Karpas-422 (cell line): ENCODE results near the gene CENPL. TPM values are rescaled to one million over a fixed set of nuclear protein-coding genes. Genes with fewer than 3 reads are reported as not detected.
"Not testable (repeated sequence)": the region's sequence is repeated elsewhere in the genome, so short reads cannot be mapped to it uniquely, and the experiment has no call there.

Experiments
- DNase-seq: peaks from one replicate; pipeline ENCODE4 v3.0.0-alpha.2; 2015
- H2AFZ ChIP-seq: fragments of 200-600 bp; sonication (generic); 2 replicates; pipeline ENCODE4 v1.6.1; 2014; ENCODE audit warnings: antibody characterized with exemption, low read length, mixed read lengths
- H3K27ac ChIP-seq: fragments of 200-600 bp; sonication (generic); 2 replicates; pipeline ENCODE4 v1.5.1; 2014; ENCODE audit warnings: mild to moderate bottlenecking, low read length, moderate library complexity
- H3K27me3 ChIP-seq: fragments of 200-600 bp; sonication (generic); 2 replicates; pipeline ENCODE4 v1.6.1; 2014; ENCODE audit warnings: low read length, mixed read lengths
- H3K36me3 ChIP-seq: fragments of 200-600 bp; sonication (generic); 2 replicates; pipeline ENCODE4 v1.6.1; 2014; ENCODE audit warnings: low read length, mixed read lengths; ENCODE audit not compliant: insufficient read depth
- H3K4me1 ChIP-seq: fragments of 200-600 bp; sonication (generic); 2 replicates; pipeline ENCODE4 v1.6.1; 2014; ENCODE audit warnings: mild to moderate bottlenecking, low read length, mixed read lengths
- H3K4me2 ChIP-seq: fragments of 200-600 bp; sonication (generic); 2 replicates; pipeline ENCODE4 v1.6.1; 2014; ENCODE audit warnings: low read length, low read depth, mild to moderate bottlenecking; ENCODE audit not compliant: poor library complexity, severe bottlenecking
- H3K4me3 ChIP-seq: fragments of 200-600 bp; sonication (generic); 2 replicates; pipeline ENCODE4 v1.5.1; 2014; ENCODE audit warnings: mild to moderate bottlenecking, antibody characterized with exemption, low read length, mixed read lengths
- H3K79me2 ChIP-seq: fragments of 200-600 bp; sonication (generic); 2 replicates; pipeline ENCODE4 v1.6.1; 2014; ENCODE audit warnings: mild to moderate bottlenecking, low read length, mixed read lengths
- H3K9ac ChIP-seq: fragments of 200-600 bp; sonication (generic); 2 replicates; pipeline ENCODE4 v1.6.0; 2014; ENCODE audit warnings: low read length
- H3K9me2 ChIP-seq: fragments of 200-600 bp; sonication (generic), shearing (Covaris generic); replicated peaks from 2 replicates; pipeline ENCODE4 v1.6.0; 2014; ENCODE audit warnings: mild to moderate bottlenecking, low read length, moderate library complexity; ENCODE audit not compliant: insufficient read depth
- H3K9me3 ChIP-seq: fragments of 300-700, 200-600 bp; sonication (generic); 2 replicates; pipeline ENCODE4 v1.6.1; 2014; ENCODE audit warnings: low read length, mixed read lengths
- H4K20me1 ChIP-seq: fragments of 200-600 bp; sonication (generic); 2 replicates; pipeline ENCODE4 v1.6.1; 2014; ENCODE audit warnings: mild to moderate bottlenecking, antibody characterized with exemption, low read length, low read depth; ENCODE audit not compliant: insufficient read depth
- total RNA-seq: library from RNA; depleted of rRNA; stranded (reverse); fragments of >200 nt; shearing (Covaris generic); gene quantifications from 2 replicates; pipeline ENCODE4 v1.2.3, GENCODE V29; 2014; ENCODE audit warnings: low replicate concordance

The CENPL gene
- total RNA-seq, 1 experiment from 2014 or later = 29.3 TPM

DNA sequence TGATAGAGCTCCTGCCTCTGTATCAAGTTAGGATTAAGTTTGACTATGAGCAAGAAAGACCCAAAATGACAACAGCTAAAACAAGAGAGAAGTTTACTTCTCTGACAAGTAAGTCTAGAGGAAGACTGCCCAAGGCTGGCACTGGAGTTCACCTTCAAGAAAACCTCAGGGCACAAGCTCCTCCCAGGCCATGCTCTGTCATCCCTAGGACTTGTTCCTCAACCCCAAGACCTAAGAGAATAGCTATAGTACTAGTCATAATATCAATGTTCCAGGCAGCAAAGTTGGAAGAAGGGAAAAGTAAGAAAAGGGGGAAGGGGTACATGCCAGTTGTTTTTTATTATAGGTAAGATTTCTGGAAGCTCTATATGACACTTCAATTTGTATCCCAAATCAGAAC, 26.6 kb downstream of the CENPL start:
- no peaks in the 10 kb centered on the region for H3K27me3 ChIP-seq
- peaks cover 32% of the 10 kb centered on the region for H3K36me3 ChIP-seq
- no peak overlapping the region for H2AFZ ChIP-seq
- no peak overlapping the region for H3K9ac ChIP-seq
- H3K4me1 ChIP-seq = no peaks in the 10 kb centered on the region
- no peaks in the 10 kb centered on the region for H3K9me2 ChIP-seq
- no peak overlapping the region for H3K4me3 ChIP-seq
- H4K20me1 ChIP-seq = no peaks in the 10 kb centered on the region
- no peak for DNase-seq
- no peaks in the 10 kb centered on the region for H3K9me3 ChIP-seq
- H3K4me2 ChIP-seq = no peak overlapping the region
- peaks cover 10% of the 10 kb centered on the region for H3K79me2 ChIP-seq
- no peak overlapping the region for H3K27ac ChIP-seq

GRCh38 chr1:173789841-173790240, 34.8 kb downstream of the CENPL start:
- no peak overlapping the region for H2AFZ ChIP-seq
- H3K4me1 ChIP-seq = no peaks in the 10 kb centered on the region
- H3K9ac ChIP-seq = no peak overlapping the region
- no peaks in the 10 kb centered on the region for H4K20me1 ChIP-seq
- H3K27me3 ChIP-seq = no peaks in the 10 kb centered on the region
- H3K79me2 ChIP-seq = no peaks in the 10 kb centered on the region
- no peaks in the 10 kb centered on the region for H3K9me3 ChIP-seq
- peaks cover 17% of the 10 kb centered on the region; the same call in 1 of the 2 replicates for H3K36me3 ChIP-seq
- H3K27ac ChIP-seq = no peak overlapping the region
- no peaks in the 10 kb centered on the region for H3K9me2 ChIP-seq
- no peak for DNase-seq
- no peak overlapping the region for H3K4me3 ChIP-seq
- no peak overlapping the region for H3K4me2 ChIP-seq

DNA sequence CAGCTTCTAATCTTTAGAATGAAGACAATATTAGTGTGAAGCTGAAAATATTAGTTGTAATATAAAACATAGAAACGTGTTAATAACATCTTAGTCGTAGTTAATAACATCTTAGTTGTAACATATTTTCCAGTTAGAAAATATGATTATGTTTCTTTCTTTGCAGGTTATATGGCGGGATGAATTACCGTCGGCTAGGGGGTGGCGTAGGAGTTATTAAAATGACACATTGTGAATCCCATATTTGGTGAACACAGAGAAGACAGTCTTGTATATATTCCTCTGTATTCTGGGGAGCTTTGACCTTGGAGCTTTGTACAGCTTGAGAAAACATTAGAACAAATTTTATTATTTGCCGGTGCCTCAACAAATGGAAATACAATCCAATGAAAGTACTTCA, 39.7 kb downstream of the CENPL start:
- H4K20me1 ChIP-seq = no peaks in the 10 kb centered on the region
- no peaks in the 10 kb centered on the region for H3K9me3 ChIP-seq
- no peak for DNase-seq
- H3K4me2 ChIP-seq = no peak overlapping the region
- H3K9ac ChIP-seq = no peak overlapping the region
- 0 out of 2 replicates have a peak, but pooled peaks cover 8% of the 10 kb centered on the region for H3K79me2 ChIP-seq
- no peaks in the 10 kb centered on the region for H3K9me2 ChIP-seq
- H2AFZ ChIP-seq = no peak overlapping the region
- no peak overlapping the region for H3K27ac ChIP-seq
- H3K4me3 ChIP-seq = no peak overlapping the region
- peaks cover 13% of the 10 kb centered on the region for H3K4me1 ChIP-seq
- H3K27me3 ChIP-seq = no peaks in the 10 kb centered on the region
- peaks cover 44% of the 10 kb centered on the region for H3K36me3 ChIP-seq

DNA sequence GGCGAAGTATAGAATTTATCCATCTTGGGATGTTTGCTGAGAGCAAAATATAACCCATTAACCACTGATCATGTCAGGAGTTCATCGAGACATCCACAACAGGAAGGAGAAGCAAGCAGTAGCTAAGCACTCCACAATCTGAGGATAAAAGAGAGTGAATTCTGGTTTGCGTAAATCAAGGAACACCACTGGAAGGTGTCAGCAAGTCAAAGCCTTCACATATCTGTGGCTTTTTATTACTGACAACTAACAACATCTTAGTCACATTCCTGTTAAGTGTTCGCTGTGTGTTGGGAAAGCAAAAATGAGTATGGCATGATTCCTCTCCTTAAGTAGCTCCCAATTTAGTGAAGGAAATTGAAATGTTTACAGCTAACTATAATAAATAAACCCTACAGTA, 44.7 kb downstream of the CENPL start:
- Histone ChIP-seq H3K9me3 (no peaks in the 10 kb centered on the region), H3K9me2 (no peaks in the 10 kb centered on the region), H3K79me2 (peaks cover 20% of the 10 kb centered on the region), H3K36me3 (peaks cover 45% of the 10 kb centered on the region), H3K27ac (no peak overlapping the region), H3K4me1 (peaks cover 13% of the 10 kb centered on the region), H4K20me1 (no peaks in the 10 kb centered on the region), H3K9ac (no peak overlapping the region), H3K27me3 (no peaks in the 10 kb centered on the region), H3K4me2 (no peak overlapping the region), H3K4me3 (no peak overlapping the region), H2AFZ (no peak overlapping the region)
- DNase-seq = no peak

GRCh38 chr1:173775578-173776226, 49.0 kb downstream of the CENPL start:
- H3K9ac ChIP-seq = no peak overlapping the region
- no peaks in the 10 kb centered on the region for H3K9me3 ChIP-seq

DNA sequence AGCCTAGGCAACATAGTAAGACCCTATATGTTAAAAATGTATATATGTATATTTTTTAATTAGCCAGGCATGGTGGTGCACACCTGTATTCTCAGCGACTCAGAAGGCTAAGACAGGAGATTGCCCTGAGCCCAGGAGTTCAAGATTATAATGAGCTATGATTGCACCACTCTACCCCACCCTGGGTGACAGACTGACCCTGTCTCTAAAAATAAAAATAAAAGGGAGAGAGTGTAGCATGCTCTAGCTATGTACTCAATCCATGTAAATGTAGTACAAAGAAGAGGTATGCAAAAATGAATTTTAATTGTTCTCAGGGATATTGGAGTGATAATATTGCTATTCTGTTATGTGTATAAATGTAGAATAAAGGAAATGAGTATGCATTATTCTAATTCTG, 53.1 kb downstream of the CENPL start:
- no peaks in the 10 kb centered on the region for H3K4me1 ChIP-seq

More at GRCh38 chr1:173775578-173776226, 49.0 kb downstream of the CENPL start:
- Histone ChIP-seq H3K79me2 (peaks cover 17% of the 10 kb centered on the region), H3K4me3 (no peak overlapping the region), H3K4me2 (no peak overlapping the region), H4K20me1 (no peaks in the 10 kb centered on the region), H3K9me2 (no peaks in the 10 kb centered on the region), H3K27me3 (no peaks in the 10 kb centered on the region), H2AFZ (no peak overlapping the region), H3K36me3 (peaks cover 16% of the 10 kb centered on the region; the same call in 1 of the 2 replicates), H3K4me1 (no peaks in the 10 kb centered on the region), H3K27ac (no peak overlapping the region)
- DNase-seq = no peak

DNA sequence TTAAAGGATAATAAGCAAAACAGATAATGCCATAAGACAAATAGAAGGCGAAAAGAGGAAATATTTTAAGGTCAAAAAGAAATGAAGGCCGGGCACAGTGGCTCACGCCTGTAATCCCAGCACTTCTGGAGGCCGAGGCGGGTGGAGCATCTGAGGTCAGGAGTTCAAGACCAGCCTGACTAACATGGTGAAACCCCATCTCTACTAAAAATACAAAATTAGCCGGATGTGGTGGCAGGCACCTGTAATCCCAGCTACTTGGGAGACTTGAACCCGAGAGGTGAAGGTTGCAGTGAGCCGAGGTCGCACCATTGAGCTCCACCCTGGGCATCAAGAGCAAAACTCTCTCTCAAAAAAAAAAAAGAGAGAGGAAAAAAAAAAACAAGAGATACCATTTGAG, 54.4 kb downstream of the CENPL start:
- H3K9me2 ChIP-seq, H3K27me3 ChIP-seq, H3K79me2 ChIP-seq, H3K9ac ChIP-seq, H3K4me2 ChIP-seq, H3K9me3 ChIP-seq, H3K4me1 ChIP-seq, H3K4me3 ChIP-seq, H2AFZ ChIP-seq, H3K27ac ChIP-seq, H4K20me1 ChIP-seq, DNase-seq, H3K36me3 ChIP-seq: not testable (repeated sequence)

More for the DNA sequence above, 53.1 kb downstream of the CENPL start:
- Histone ChIP-seq H3K27me3 (no peaks in the 10 kb centered on the region), H3K4me2 (no peak overlapping the region), H3K9me2 (no peaks in the 10 kb centered on the region), H3K9me3 (no peaks in the 10 kb centered on the region), H4K20me1 (no peaks in the 10 kb centered on the region), H3K36me3 (peaks cover 3% of the 10 kb centered on the region; the same call in 1 of the 2 replicates), H3K9ac (no peak overlapping the region), H3K79me2 (0 out of 2 replicates have a peak, but pooled peaks cover under 1% of the 10 kb centered on the region), H3K27ac (no peak overlapping the region), H2AFZ (no peak overlapping the region), H3K4me3 (no peak overlapping the region)
- DNase-seq = no peak

DNA sequence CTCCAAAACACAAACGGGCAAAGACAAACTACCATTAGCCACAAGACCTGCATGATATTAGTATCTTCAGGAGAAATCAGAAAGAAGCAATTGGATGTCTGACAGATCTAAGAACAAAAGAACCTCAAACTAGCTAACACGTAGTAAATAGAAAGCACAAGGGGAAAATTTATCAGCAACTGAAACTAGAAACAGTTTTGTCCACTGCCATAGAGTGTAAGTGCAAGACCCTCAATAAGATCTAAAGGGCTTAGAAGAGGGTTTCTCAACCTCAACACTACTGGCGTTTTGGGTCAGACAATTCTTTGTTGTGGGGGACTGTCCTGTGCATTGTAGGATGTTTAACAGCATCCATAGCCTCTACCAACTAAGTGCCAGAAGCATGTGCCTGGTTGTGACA, 55.9 kb downstream of the CENPL start:
- Histone ChIP-seq H3K27ac (no peak overlapping the region), H3K9me2 (no peaks in the 10 kb centered on the region), H3K4me3 (no peak overlapping the region), H4K20me1 (no peaks in the 10 kb centered on the region), H3K79me2 (no peaks in the 10 kb centered on the region), H3K4me1 (no peaks in the 10 kb centered on the region), H3K9me3 (no peaks in the 10 kb centered on the region), H3K36me3 (peaks cover 5% of the 10 kb centered on the region; the same call in 1 of the 2 replicates), H2AFZ (no peak overlapping the region), H3K9ac (no peak overlapping the region), H3K4me2 (no peak overlapping the region), H3K27me3 (no peaks in the 10 kb centered on the region)
- DNase-seq = no peak
